ENCODE results near the gene DLL4.

Gene DLL4

GRCh38 chr15:40984964-40985363, 55.8 kb downstream of the DLL4 start:
- H3K36me3 ChIP-seq (ENCODE audit: insufficient read depth, low read length) = peaks cover 92% of the 10 kb centered on the region
- no peak for TF ChIP-seq EZH2 (IDR thresholded peaks at IDR 0.05; ENCODE audit: borderline replicate concordance, low read depth, low read length, severe bottlenecking)
- no peak overlapping the region for H3K4me2 ChIP-seq (ENCODE audit: insufficient read depth, low read length)

GRCh38 chr15:40985541-40986330, 56.6 kb downstream of the DLL4 start:
- Histone ChIP-seq H3K79me2 (ENCODE audit: insufficient read depth, low read length) (no peaks in the 10 kb centered on the region), H3K9ac (ENCODE audit: low read depth, low read length) (no peak overlapping the region), H3K36me3 (ENCODE audit: insufficient read depth, low read length) (peaks cover 92% of the 10 kb centered on the region), H2AFZ (ENCODE audit: low read depth, low read length) (no peak overlapping the region), H3K4me3 (ENCODE audit: low read depth in 1 of 2, low read length in 2 of 2) (no peak overlapping the region), H3K9me3 (ENCODE audit: insufficient read depth, low read length, severe bottlenecking) (no peaks in the 10 kb centered on the region), H3K4me2 (ENCODE audit: insufficient read depth, low read length) (no peak overlapping the region), H4K20me1 (ENCODE audit: insufficient read depth, low read length) (no peaks in the 10 kb centered on the region), H3K27ac (ENCODE audit: low read length) (no peak overlapping the region), H3K4me1 (ENCODE audit: insufficient read depth, low read length) (no peaks in the 10 kb centered on the region), H3K27me3 (ENCODE audit: insufficient read depth, low read length, poor library complexity) (no peaks in the 10 kb centered on the region)
- ATAC-seq (ENCODE audit: insufficient read depth, low read depth) = no peak
- no peak for DNase-seq
- TF ChIP-seq CTCF (IDR thresholded peaks at IDR 0.05; ENCODE audit: borderline replicate concordance, extremely low read depth, low read length, poor library complexity, severe bottlenecking) (no peak), EZH2 (IDR thresholded peaks at IDR 0.05; ENCODE audit: borderline replicate concordance, low read depth, low read length, severe bottlenecking) (no peak)

More at GRCh38 chr15:40984964-40985363, 55.8 kb downstream of the DLL4 start:
- H4K20me1 ChIP-seq (ENCODE audit: insufficient read depth, low read length) = no peaks in the 10 kb centered on the region
- DNase-seq = no peak
- no peak overlapping the region for H2AFZ ChIP-seq (ENCODE audit: low read depth, low read length)
- no peak overlapping the region for H3K27ac ChIP-seq (ENCODE audit: low read length)
- ATAC-seq (ENCODE audit: insufficient read depth, low read depth) = no peak
- no peak overlapping the region for H3K9ac ChIP-seq (ENCODE audit: low read depth, low read length)
- H3K4me3 ChIP-seq (ENCODE audit: low read depth in 1 of 2, low read length in 2 of 2) = no peak overlapping the region
- H3K4me1 ChIP-seq (ENCODE audit: insufficient read depth, low read length) = no peaks in the 10 kb centered on the region
- no peaks in the 10 kb centered on the region for H3K79me2 ChIP-seq (ENCODE audit: insufficient read depth, low read length)
- H3K9me3 ChIP-seq (ENCODE audit: insufficient read depth, low read length, severe bottlenecking) = no peaks in the 10 kb centered on the region
- H3K27me3 ChIP-seq (ENCODE audit: insufficient read depth, low read length, poor library complexity) = no peaks in the 10 kb centered on the region

GRCh38 chr15:40986820-40987219, 57.7 kb downstream of the DLL4 start:
- H3K9ac ChIP-seq (ENCODE audit: low read depth, low read length) = no peak overlapping the region
- H3K36me3 ChIP-seq (ENCODE audit: insufficient read depth, low read length) = peaks cover 88% of the 10 kb centered on the region
- DNase-seq = no peak

More at GRCh38 chr15:40986820-40987219, 57.7 kb downstream of the DLL4 start:
- Histone ChIP-seq H4K20me1 (ENCODE audit: insufficient read depth, low read length) (no peaks in the 10 kb centered on the region), H3K4me1 (ENCODE audit: insufficient read depth, low read length) (no peaks in the 10 kb centered on the region), H3K4me3 (ENCODE audit: low read depth in 1 of 2, low read length in 2 of 2) (no peak overlapping the region), H3K27ac (ENCODE audit: low read length) (no peak overlapping the region), H3K27me3 (ENCODE audit: insufficient read depth, low read length, poor library complexity) (no peaks in the 10 kb centered on the region), H2AFZ (ENCODE audit: low read depth, low read length) (no peak overlapping the region), H3K9me3 (ENCODE audit: insufficient read depth, low read length, severe bottlenecking) (no peaks in the 10 kb centered on the region), H3K4me2 (ENCODE audit: insufficient read depth, low read length) (no peak overlapping the region), H3K79me2 (ENCODE audit: insufficient read depth, low read length) (no peaks in the 10 kb centered on the region)
- TF ChIP-seq CTCF (IDR thresholded peaks at IDR 0.05; ENCODE audit: borderline replicate concordance, extremely low read depth, low read length, poor library complexity, severe bottlenecking) (no peak), EZH2 (IDR thresholded peaks at IDR 0.05; ENCODE audit: borderline replicate concordance, low read depth, low read length, severe bottlenecking) (no peak)
- ATAC-seq (ENCODE audit: insufficient read depth, low read depth) = no peak
